NT2/D1 (cell line): ENCODE data around the gene TTC38.

Source experiments
- YY1 ChIP-seq: IDR thresholded peaks from 2 replicates; pipeline ENCODE4 v1.6.1; 2011; ENCODE audit not compliant: insufficient read length, insufficient read depth
- ZNF274 ChIP-seq: IDR thresholded peaks from 2 replicates; pipeline ENCODE4 v1.6.1; 2011; ENCODE audit warnings: mild to moderate bottlenecking, low read depth, low read length

DNA sequence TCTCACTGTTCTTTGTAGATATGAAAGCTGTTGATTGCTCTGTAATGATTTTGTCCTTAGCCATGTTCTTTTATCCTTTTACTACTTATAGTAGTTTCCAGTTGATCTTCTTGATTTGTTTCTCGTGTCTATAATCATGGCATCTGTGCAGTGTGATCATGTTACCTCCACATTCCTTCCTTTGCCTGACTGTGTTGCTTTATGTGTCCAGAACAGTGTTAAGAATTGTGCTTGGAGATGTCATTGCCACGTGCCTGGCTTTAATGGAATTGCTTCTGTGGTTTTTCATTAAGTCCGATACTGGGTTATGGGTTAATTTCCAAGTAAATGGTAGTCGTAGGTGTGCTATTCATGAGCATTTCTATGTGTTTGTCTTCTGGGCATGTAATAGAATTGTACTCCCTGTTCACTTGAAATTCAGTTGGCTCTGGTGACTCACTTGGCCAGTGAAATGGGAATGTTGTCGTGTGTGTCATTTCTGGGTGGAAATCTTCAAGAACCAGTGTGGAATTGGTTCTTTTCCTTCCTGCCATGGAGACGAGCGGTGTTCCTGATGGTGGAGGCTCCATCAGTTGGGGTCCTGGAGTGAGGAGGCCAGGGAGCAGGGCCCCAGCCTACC lies 35.6 kb downstream of the TTC38 start:
- TF ChIP-seq YY1 (no peak), ZNF274 (no peak)
